Transverse colon (tissue), 4 donors: ENCODE measurements around the gene HPS6.

Experiments
- POLR2AphosphoS5 ChIP-seq, 3 donors: sonication (generic); formaldehyde crosslinking; IDR thresholded peaks; one replicate each; pipeline ENCODE4 v1.6.1; 2016; ENCODE audit warnings: antibody characterized with exemption in 3 of 3
- TF ChIP-seq, protein P1 (sequence below), 5 experiments: fragments of 200-600 bp in 3 of 5; fragments of 450-650 bp in 2 of 5; sonication (generic) in 3 of 5; IDR thresholded peaks; 1 replicate in 2 of 5; 2 replicates in 3 of 5; pipeline ENCODE4 v1.5.1; 2016 to 2017; ENCODE audit warnings: antibody characterized with exemption in 5 of 5, inconsistent platforms in 3 of 5, mild to moderate bottlenecking in 2 of 5, moderate library complexity in 1 of 5

DNA sequence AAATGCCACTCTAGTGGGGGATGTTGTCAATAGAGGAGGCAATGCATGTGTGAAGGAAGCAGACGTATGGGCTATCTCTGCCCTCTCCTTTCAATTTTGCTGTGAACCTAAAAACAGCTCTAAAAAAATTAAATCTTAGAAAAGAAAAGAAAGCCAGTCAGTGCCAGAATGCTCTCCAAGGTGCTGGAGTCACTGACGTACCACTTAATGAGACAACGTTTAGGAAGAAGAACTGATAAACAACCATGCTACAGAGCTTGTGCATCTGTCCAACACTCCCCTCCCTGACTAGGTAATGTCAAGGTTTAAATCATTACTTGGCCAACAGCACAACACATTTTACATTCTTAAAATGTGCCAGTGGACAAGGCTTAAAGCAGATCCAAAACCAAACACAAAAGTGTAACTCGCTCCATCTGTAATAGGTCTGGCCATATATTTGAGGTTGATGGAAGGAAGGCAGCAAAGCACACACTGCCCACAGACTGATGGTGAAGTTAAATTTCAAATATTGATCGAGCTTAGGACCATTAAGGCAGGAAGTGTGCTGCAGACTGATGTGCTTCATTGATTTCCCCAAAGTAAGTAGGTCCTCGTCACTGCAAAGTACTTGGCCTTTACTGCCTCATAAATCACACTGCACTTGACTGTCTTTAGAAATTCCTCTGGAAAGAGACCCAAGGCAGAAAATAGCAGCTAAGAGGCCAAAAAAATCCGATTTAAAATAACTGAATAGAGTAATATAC is 24.7 kb upstream of the HPS6 start:
- TF ChIP-seq, protein P1, sequence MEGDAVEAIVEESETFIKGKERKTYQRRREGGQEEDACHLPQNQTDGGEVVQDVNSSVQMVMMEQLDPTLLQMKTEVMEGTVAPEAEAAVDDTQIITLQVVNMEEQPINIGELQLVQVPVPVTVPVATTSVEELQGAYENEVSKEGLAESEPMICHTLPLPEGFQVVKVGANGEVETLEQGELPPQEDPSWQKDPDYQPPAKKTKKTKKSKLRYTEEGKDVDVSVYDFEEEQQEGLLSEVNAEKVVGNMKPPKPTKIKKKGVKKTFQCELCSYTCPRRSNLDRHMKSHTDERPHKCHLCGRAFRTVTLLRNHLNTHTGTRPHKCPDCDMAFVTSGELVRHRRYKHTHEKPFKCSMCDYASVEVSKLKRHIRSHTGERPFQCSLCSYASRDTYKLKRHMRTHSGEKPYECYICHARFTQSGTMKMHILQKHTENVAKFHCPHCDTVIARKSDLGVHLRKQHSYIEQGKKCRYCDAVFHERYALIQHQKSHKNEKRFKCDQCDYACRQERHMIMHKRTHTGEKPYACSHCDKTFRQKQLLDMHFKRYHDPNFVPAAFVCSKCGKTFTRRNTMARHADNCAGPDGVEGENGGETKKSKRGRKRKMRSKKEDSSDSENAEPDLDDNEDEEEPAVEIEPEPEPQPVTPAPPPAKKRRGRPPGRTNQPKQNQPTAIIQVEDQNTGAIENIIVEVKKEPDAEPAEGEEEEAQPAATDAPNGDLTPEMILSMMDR (IDR thresholded peaks at IDR 0.05) = no peak
- TF ChIP-seq POLR2AphosphoS5 (IDR thresholded peaks at IDR 0.05) = no peak
